NCI-H1417 (cell line): ENCODE measurements around the gene ABCA7.
"Not testable (repeated sequence)": the region's sequence is repeated elsewhere in the genome, so short reads cannot be mapped to it uniquely, and the experiment has no call there.

Source experiments
- DNase-seq, 3 experiments: peaks; one replicate each; lab custom pipeline; 2025; lab: John Stamatoyannopoulos, UW

Gene ABCA7

GRCh38 chr19:1105008-1105872, 65.3 kb downstream of the ABCA7 start:
- DNase-seq: peak; percentile 28 to 86 (median 81)

GRCh38 chr19:1105873-1106840, 66.2 kb downstream of the ABCA7 start:
- DNase-seq: no peak

GRCh38 chr19:1106841-1107660, 67.1 kb downstream of the ABCA7 start:
- no peak for DNase-seq

- no peak for DNase-seq
These were observed 67.9 kb downstream of the ABCA7 start for GRCh38 chr19:1107661-1108261.

GRCh38 chr19:1108291-1109031, 68.6 kb downstream of the ABCA7 start:
- no peak for DNase-seq

GRCh38 chr19:1109032-1109551, 69.2 kb downstream of the ABCA7 start:
- no peak for DNase-seq

- DNase-seq: no peak
These were observed 70.1 kb downstream of the ABCA7 start for GRCh38 chr19:1109697-1110671.

GRCh38 chr19:1110809-1111640, 71.1 kb downstream of the ABCA7 start:
- DNase-seq: no peak

GRCh38 chr19:1111641-1112267, 71.8 kb downstream of the ABCA7 start:
- DNase-seq: no peak

GRCh38 chr19:1112268-1113029, 72.5 kb downstream of the ABCA7 start:
- DNase-seq: no peak

GRCh38 chr19:1113030-1113985, 73.4 kb downstream of the ABCA7 start:
- peak; percentile 95 to 97 (median 96) for DNase-seq

- no peak for DNase-seq
These were observed 74.1 kb downstream of the ABCA7 start for GRCh38 chr19:1113986-1114483.

GRCh38 chr19:1114728-1115127, 74.8 kb downstream of the ABCA7 start:
- DNase-seq: not testable (repeated sequence)
